ENCODE data around the gene CDH7.

CDH7 gene

GRCh38 chr18:65767406-65767805, 16.6 kb downstream of the CDH7 start:
- DNase-seq (ENCODE audit: low read depth in 1 of 2, low spot score in 1 of 2) = no peak

GRCh38 chr18:65768120-65768778, 17.4 kb downstream of the CDH7 start:
- DNase-seq (ENCODE audit: low read depth in 1 of 2, low spot score in 1 of 2) = no peak

GRCh38 chr18:65769652-65770051, 18.8 kb downstream of the CDH7 start:
- DNase-seq (ENCODE audit: low read depth in 1 of 2, low spot score in 1 of 2) = no peak

- DNase-seq (ENCODE audit: low read depth in 1 of 2, low spot score in 1 of 2) = no peak
Observed at GRCh38 chr18:65786474-65786873, 35.7 kb downstream of the CDH7 start.

- no peak for DNase-seq (ENCODE audit: low read depth in 1 of 2, low spot score in 1 of 2)
Observed at GRCh38 chr18:65788373-65788772, 37.6 kb downstream of the CDH7 start.

- DNase-seq (ENCODE audit: low read depth in 1 of 2, low spot score in 1 of 2) = no peak
Observed at GRCh38 chr18:65790604-65791003, 39.8 kb downstream of the CDH7 start.

GRCh38 chr18:65791719-65792118, 40.9 kb downstream of the CDH7 start:
- DNase-seq (ENCODE audit: low read depth in 1 of 2, low spot score in 1 of 2) = no peak

- DNase-seq (ENCODE audit: low read depth in 1 of 2, low spot score in 1 of 2) = no peak
Observed at GRCh38 chr18:65792456-65793074, 41.8 kb downstream of the CDH7 start.

GRCh38 chr18:65808759-65809158, 57.9 kb downstream of the CDH7 start:
- no peak for DNase-seq (ENCODE audit: low read depth in 1 of 2, low spot score in 1 of 2)

- DNase-seq (ENCODE audit: low read depth in 1 of 2, low spot score in 1 of 2) = no peak
Observed at GRCh38 chr18:65811307-65811706, 60.5 kb downstream of the CDH7 start.

- no peak for DNase-seq (ENCODE audit: low read depth in 1 of 2, low spot score in 1 of 2)
Observed at GRCh38 chr18:65815506-65815905, 64.7 kb downstream of the CDH7 start.

GRCh38 chr18:65817178-65817577, 66.4 kb downstream of the CDH7 start:
- no peak for DNase-seq (ENCODE audit: low read depth in 1 of 2, low spot score in 1 of 2)

- no peak for DNase-seq (ENCODE audit: low read depth in 1 of 2, low spot score in 1 of 2)
Observed at GRCh38 chr18:65821911-65822310, 71.1 kb downstream of the CDH7 start.

GRCh38 chr18:65822826-65823225, 72.0 kb downstream of the CDH7 start:
- DNase-seq (ENCODE audit: low read depth in 1 of 2, low spot score in 1 of 2) = no peak

- no peak for DNase-seq (ENCODE audit: low read depth in 1 of 2, low spot score in 1 of 2)
Observed at GRCh38 chr18:65827444-65827843, 76.6 kb downstream of the CDH7 start.

- no peak for DNase-seq (ENCODE audit: low read depth in 1 of 2, low spot score in 1 of 2)
Observed at GRCh38 chr18:65835881-65836280, 85.1 kb downstream of the CDH7 start.

GRCh38 chr18:65846107-65846506, 95.3 kb downstream of the CDH7 start:
- no peak for DNase-seq (ENCODE audit: low read depth in 1 of 2, low spot score in 1 of 2)

- no peak for DNase-seq (ENCODE audit: low read depth in 1 of 2, low spot score in 1 of 2)
Observed at GRCh38 chr18:65852273-65852672, 101.5 kb downstream of the CDH7 start.

- DNase-seq (ENCODE audit: low read depth in 1 of 2, low spot score in 1 of 2) = no peak
Observed at GRCh38 chr18:65859075-65859474, 108.3 kb downstream of the CDH7 start.

- DNase-seq (ENCODE audit: low read depth in 1 of 2, low spot score in 1 of 2) = no peak
Observed at GRCh38 chr18:65869527-65869926, 118.7 kb downstream of the CDH7 start.

- DNase-seq (ENCODE audit: low read depth in 1 of 2, low spot score in 1 of 2) = no peak
Observed at GRCh38 chr18:65876310-65876709, 125.5 kb downstream of the CDH7 start.

- DNase-seq (ENCODE audit: low read depth in 1 of 2, low spot score in 1 of 2) = no peak
Observed at GRCh38 chr18:65897292-65897691, 146.5 kb downstream of the CDH7 start.

GRCh38 chr18:65901522-65901921, 150.7 kb downstream of the CDH7 start:
- no peak for DNase-seq (ENCODE audit: low read depth in 1 of 2, low spot score in 1 of 2)
